Effector memory CD4-positive, alpha-beta T cell (primary cell): Measurements from ENCODE around the gene ATXN1.
"Not testable (repeated sequence)": the region's sequence is repeated elsewhere in the genome, so short reads cannot be mapped to it uniquely, and the experiment has no call there.

Experiments
- DNase-seq, 3 donors: peaks; one replicate each; pipeline ENCODE4 v3.0.0-alpha.2; 2020
- H3K27ac ChIP-seq: 2 replicates; pipeline ENCODE4 v1.7.0; 2013; ENCODE audit warnings: mild to moderate bottlenecking, low read length, moderate library complexity; ENCODE audit not compliant: insufficient read depth, poor library complexity, severe bottlenecking
- H3K27me3 ChIP-seq: replicated peaks from 2 replicates; pipeline ENCODE4 v1.7.0; 2013; ENCODE audit warnings: mild to moderate bottlenecking, low read length; ENCODE audit not compliant: insufficient read depth, control insufficient read depth, poor library complexity, severe bottlenecking
- H3K36me3 ChIP-seq: 2 replicates; pipeline ENCODE4 v1.7.0; 2013; ENCODE audit warnings: mild to moderate bottlenecking, low read length, moderate library complexity; ENCODE audit not compliant: control insufficient read depth, insufficient read depth
- H3K4me1 ChIP-seq: 2 replicates; pipeline ENCODE4 v1.7.0; 2013; ENCODE audit warnings: low read length, mild to moderate bottlenecking; ENCODE audit not compliant: control insufficient read depth, insufficient read depth, poor library complexity, severe bottlenecking
- H3K4me3 ChIP-seq: 2 replicates; pipeline ENCODE4 v1.7.0; 2013; ENCODE audit warnings: low read length, low read depth, mild to moderate bottlenecking; ENCODE audit not compliant: insufficient read depth, poor library complexity, severe bottlenecking
- H3K9me3 ChIP-seq: 2 replicates; pipeline ENCODE4 v1.7.0; 2013; ENCODE audit warnings: mild to moderate bottlenecking, low read length, moderate library complexity; ENCODE audit not compliant: control insufficient read depth

Gene ATXN1

GRCh38 chr6:16711546-16712254 lies 49.6 kb downstream of the ATXN1 start:
- no peaks in the 10 kb centered on the region for H3K27me3 ChIP-seq
- no peaks in the 10 kb centered on the region for H3K9me3 ChIP-seq
- no peaks in the 10 kb centered on the region for H3K36me3 ChIP-seq
- H3K4me3 ChIP-seq, result peak overlapping the region; percentile 32
- peak; percentile 61 to 63 (median 63) for DNase-seq
- H3K4me1 ChIP-seq, result peaks cover 15% of the 10 kb centered on the region
- H3K27ac ChIP-seq, result peak overlapping the region; percentile 68

DNA sequence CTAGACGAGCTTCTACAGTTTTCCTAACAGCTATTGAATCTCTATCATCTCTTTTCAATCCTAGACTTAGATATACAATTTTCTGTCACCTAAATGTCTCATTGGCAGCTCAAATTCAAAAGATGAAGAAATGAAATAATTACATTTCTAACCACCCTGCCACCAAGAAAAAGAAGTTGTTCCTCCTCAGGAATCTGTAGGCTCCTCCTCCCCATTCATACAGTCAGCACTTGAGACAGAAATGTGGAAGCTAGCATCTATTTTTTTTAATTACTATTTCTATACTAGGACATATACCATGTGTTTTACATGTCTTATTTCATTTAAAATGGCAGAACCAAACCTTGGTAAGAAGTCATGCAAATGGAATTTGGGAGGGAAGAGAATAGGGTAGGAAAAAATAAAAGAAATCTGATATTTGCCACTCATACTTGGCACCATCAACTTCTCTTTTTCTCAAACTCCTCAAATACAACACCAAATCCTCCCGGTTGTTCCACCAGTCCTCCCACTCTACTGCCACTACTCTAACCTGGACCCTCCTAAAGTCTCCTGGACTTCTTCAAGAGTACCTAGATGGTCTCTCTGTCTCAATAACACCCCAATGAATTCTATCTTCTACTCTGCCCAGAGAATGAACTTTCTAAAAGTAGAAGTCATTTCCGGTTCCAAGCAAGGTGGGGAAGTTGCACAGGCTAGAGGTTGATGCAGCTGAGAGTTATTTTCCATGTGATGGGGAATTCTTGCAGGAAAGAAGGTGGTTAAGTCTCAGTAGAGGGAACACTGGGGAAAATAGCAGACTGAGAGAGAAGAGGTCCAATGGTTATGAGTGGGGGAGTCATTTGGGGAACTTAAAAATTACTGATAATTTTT lies 54.1 kb downstream of the ATXN1 start:
- no peaks in the 10 kb centered on the region for H3K9me3 ChIP-seq
- no peaks in the 10 kb centered on the region for H3K27me3 ChIP-seq
- DNase-seq, result no peak
- no peak overlapping the region for H3K4me3 ChIP-seq
- H3K4me1 ChIP-seq, result peaks cover 5% of the 10 kb centered on the region
- no peaks in the 10 kb centered on the region for H3K36me3 ChIP-seq
- H3K27ac ChIP-seq, result peak overlapping the region; percentile 2

DNA sequence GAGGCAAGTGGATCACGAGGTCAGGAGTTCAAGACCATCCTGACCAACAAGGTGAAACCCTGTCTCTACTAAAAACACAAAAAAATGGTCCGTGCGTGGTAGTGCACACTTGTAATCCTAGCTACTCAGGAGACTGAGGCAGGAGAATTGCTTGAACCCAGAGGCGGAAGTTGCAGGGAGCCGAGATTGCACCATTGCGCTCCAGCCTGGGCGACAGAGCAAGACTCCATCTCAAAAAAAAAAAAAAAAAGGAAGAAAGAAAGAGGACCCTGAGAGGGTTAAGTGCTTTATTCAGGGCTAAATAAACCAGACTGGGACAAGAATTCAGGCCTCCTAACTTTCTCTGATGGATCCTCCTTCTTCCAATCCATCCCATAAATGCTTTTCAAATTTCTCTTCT lies 54.8 kb downstream of the ATXN1 start:
- H3K4me3 ChIP-seq, H3K27me3 ChIP-seq, H3K9me3 ChIP-seq, H3K36me3 ChIP-seq, H3K4me1 ChIP-seq, DNase-seq, H3K27ac ChIP-seq: not testable (repeated sequence)

- Histone ChIP-seq H3K36me3 (no peaks in the 10 kb centered on the region), H3K27ac (no peak overlapping the region), H3K27me3 (no peaks in the 10 kb centered on the region), H3K9me3 (no peaks in the 10 kb centered on the region), H3K4me3 (no peak overlapping the region), H3K4me1 (peaks cover 5% of the 10 kb centered on the region)
- DNase-seq, result no peak
Measured at GRCh38 chr6:16706029-16706428, 55.2 kb downstream of the ATXN1 start.

- H3K4me3 ChIP-seq, result no peak overlapping the region
- H3K27me3 ChIP-seq, result no peaks in the 10 kb centered on the region
- no peak overlapping the region for H3K27ac ChIP-seq
- H3K9me3 ChIP-seq, result no peaks in the 10 kb centered on the region
- H3K4me1 ChIP-seq, result peaks cover 5% of the 10 kb centered on the region
- H3K36me3 ChIP-seq, result no peaks in the 10 kb centered on the region
- DNase-seq, result no peak
Measured at GRCh38 chr6:16705081-16705993, 55.9 kb downstream of the ATXN1 start.

DNA sequence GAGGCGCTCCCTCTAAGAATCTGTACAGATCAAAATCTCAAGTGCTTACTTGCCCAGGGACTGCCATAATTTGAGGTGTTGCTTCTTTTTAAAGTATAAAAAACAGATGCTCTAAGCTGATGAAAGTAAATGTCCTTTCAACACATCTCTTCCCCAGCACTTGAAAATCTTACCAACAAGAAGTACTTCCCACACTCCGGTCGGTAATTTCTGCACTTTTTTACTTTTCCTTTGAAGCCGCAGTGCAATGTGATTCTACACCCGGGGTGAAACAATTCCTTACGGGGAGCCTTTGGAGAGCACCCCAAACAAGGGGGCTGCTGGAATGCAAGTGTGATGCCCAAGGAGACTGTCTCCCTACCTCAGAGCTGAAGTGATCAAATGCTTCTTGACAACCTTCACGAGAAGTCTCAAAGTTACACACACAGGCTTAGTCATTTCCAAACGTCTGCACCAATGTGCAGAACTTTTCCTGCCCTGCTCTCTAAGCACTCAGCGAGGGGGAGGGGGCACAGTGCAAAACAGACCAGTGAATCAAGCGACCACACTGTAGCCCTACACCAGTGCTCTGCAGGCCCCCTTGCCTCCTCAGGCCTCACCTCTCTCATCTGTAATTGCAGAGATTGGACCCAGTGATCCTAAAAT lies 56.7 kb downstream of the ATXN1 start:
- Histone ChIP-seq H3K27me3 (no peaks in the 10 kb centered on the region), H3K36me3 (no peaks in the 10 kb centered on the region), H3K27ac (peak overlapping the region; percentile 45), H3K4me1 (peaks cover 5% of the 10 kb centered on the region), H3K4me3 (peak overlapping the region; percentile 21), H3K9me3 (no peaks in the 10 kb centered on the region)
- peak in 1 of 3 donors; percentile 13 for DNase-seq

- not testable (repeated sequence) for H3K36me3 ChIP-seq, H3K27ac ChIP-seq, H3K4me3 ChIP-seq, H3K27me3 ChIP-seq, H3K9me3 ChIP-seq, DNase-seq
- peaks cover 17% of the 10 kb centered on the region for H3K4me1 ChIP-seq
Measured at GRCh38 chr6:16702627-16703378, 58.5 kb downstream of the ATXN1 start.

GRCh38 chr6:16700916-16701234 lies 60.4 kb downstream of the ATXN1 start:
- Histone ChIP-seq H3K4me3 (peak overlapping the region; percentile 54), H3K36me3 (no peaks in the 10 kb centered on the region), H3K27ac (peak overlapping the region; percentile 73), H3K27me3 (no peaks in the 10 kb centered on the region), H3K9me3 (no peaks in the 10 kb centered on the region), H3K4me1 (peaks cover 19% of the 10 kb centered on the region)
- no peak for DNase-seq
